ENCODE results near the gene RPH3AL. TPM values are rescaled to one million over a fixed set of nuclear protein-coding genes. Genes with fewer than 3 reads are reported as not detected.
"Not testable (repeated sequence)": the region's sequence is repeated elsewhere in the genome, so short reads cannot be mapped to it uniquely, and the experiment has no call there.

RPH3AL gene
- total and polyA plus RNA-seq, 12 donors = 3.6 to 11.1 (median 6.0) TPM

DNA sequence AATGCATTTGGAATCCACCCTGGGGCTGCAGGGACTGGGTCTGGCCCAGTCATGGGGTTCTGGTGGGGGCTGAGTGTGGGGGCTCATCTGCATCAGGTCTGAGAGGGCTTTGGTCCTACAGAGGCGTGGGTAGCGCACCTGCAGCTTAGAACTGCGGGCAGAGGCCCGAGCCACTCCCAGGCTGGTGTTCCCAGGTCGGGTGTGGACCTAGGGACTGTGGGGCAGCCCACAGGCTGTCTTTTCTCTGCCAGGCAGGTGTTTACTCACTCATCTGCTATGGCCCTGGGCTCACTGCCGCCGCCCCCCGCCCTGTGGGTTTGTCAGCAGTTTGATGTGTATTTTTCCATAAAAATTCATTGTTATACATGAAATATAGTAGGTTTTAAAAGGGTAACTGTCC is 144.2 kb downstream of the RPH3AL start:
- DNase-seq (no peak), ATAC-seq (no peak)
- H3K9me3 ChIP-seq = peaks cover 0 to 4% (median 0%) of the 10 kb centered on the region in 11 donors
- H3K27me3 ChIP-seq = peaks cover 0 to 6% (median 0%) of the 10 kb centered on the region in 7 donors
- no peak overlapping the region for H3K27ac ChIP-seq
- TF ChIP-seq CTCF (IDR thresholded peaks at IDR 0.05) = no peak
- intact Hi-C loops (cut with DNase I) = no loop called here
- peaks cover 0 to 7% (median 0%) of the 10 kb centered on the region in 9 donors for H3K4me1 ChIP-seq
- no peak overlapping the region for H3K4me3 ChIP-seq
- WGBS, 2 donors = 96% methylated on average over 8 of the region's 8 CpGs
- peaks cover 0 to 19% (median 0%) of the 10 kb centered on the region in 9 donors for H3K36me3 ChIP-seq

DNA sequence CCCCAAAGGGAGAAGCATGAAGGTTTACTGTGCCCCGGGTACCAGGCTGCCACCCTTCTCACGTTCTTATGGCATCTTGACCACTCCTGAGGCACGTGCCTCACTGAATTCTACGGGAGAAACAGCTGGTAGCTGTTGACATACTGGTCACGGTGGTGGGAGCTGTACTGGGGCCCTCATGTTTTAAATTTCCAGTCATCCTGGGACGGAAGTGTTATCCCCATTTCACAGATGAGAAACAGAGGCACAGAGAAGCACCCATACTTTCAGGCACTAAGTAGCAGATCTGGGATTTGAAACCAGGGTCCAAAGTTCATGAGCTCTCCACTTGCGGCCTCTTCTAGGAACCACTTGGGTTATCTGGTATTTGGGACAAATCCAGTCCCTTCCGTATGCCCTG is 144.8 kb downstream of the RPH3AL start:
- intact Hi-C loops (cut with DNase I) = no loop called here
- no peak for TF ChIP-seq CTCF (IDR thresholded peaks at IDR 0.05)
- no peak overlapping the region for H3K4me3 ChIP-seq
- peaks cover 0 to 4% (median 0%) of the 10 kb centered on the region in 11 donors for H3K9me3 ChIP-seq
- H3K27ac ChIP-seq = no peak overlapping the region
- peaks cover 0 to 6% (median 0%) of the 10 kb centered on the region in 7 donors for H3K27me3 ChIP-seq
- H3K4me1 ChIP-seq = peaks cover 0 to 7% (median 0%) of the 10 kb centered on the region in 9 donors
- H3K36me3 ChIP-seq = peaks cover 0 to 19% (median 0%) of the 10 kb centered on the region in 9 donors
- ATAC-seq = no peak
- WGBS, 2 donors = 92 to 93% methylated on average over 8 of the region's 8 CpGs
- no peak for DNase-seq

- ATAC-seq (peak in 1 of 8 donors; percentile 27), DNase-seq (no peak)
- H3K4me3 ChIP-seq = peak overlapping the region in 1 of 10 donors; percentile 36
- H3K27me3 ChIP-seq = peaks cover 0 to 6% (median 0%) of the 10 kb centered on the region in 7 donors
- peaks cover 0 to 14% (median 0%) of the 10 kb centered on the region in 9 donors for H3K36me3 ChIP-seq
- peaks cover 0 to 4% (median 0%) of the 10 kb centered on the region in 11 donors for H3K9me3 ChIP-seq
- peaks cover 0 to 7% (median 0%) of the 10 kb centered on the region in 9 donors for H3K4me1 ChIP-seq
- WGBS, 2 donors = 75 to 96% methylated on average over 37 of the region's 37 CpGs
- H3K27ac ChIP-seq = peak overlapping the region in 1 of 10 donors; percentile 52
- intact Hi-C loops (cut with DNase I) = no loop called here
- TF ChIP-seq CTCF (IDR thresholded peaks at IDR 0.05) = no peak
Measured at GRCh38 chr17:206941-207560, 145.6 kb downstream of the RPH3AL start.

DNA sequence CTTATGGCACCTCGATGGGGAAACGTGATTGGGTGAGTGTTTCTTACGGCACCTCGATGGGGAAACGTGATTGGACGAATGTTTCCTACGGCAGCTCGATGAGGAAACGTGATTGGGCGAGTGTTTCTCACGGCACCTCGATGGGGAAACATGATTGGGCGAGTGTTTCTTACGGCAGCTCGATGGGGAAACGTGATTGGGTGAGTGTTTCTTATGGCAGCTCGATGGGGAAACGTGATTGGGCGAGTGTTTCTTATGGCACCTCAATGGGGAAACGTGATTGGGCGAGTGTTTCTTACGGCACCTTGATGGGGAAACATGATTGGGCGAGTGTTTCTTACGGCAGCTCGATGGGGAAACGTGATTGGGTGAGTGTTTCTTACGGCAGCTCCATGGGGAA is 146.1 kb downstream of the RPH3AL start:
- intact Hi-C loops (cut with DNase I); ATAC-seq: not testable (repeated sequence)
- 94 to 98% methylated on average over 27 of the region's 27 CpGs for WGBS, 2 donors

GRCh38 chr17:205817-206216 is 146.8 kb downstream of the RPH3AL start:
- Histone ChIP-seq H3K27me3 (peaks cover 0 to 6% (median 0%) of the 10 kb centered on the region in 7 donors), H3K36me3 (peaks cover 0 to 4% (median 0%) of the 10 kb centered on the region in 9 donors), H3K9me3 (peaks cover 0 to 4% (median 0%) of the 10 kb centered on the region in 11 donors), H3K4me1 (peaks cover 0 to 8% (median 0%) of the 10 kb centered on the region in 9 donors), H3K27ac (no peak overlapping the region), H3K4me3 (no peak overlapping the region)
- no peak for DNase-seq
- TF ChIP-seq CTCF (IDR thresholded peaks at IDR 0.05) = no peak
- WGBS, 2 donors = 95% methylated on average over 6 of the region's 6 CpGs
- intact Hi-C loops (cut with DNase I) = no loop called here
- ATAC-seq = no peak

More for the DNA sequence above, 146.1 kb downstream of the RPH3AL start:
- H3K9me3 ChIP-seq, DNase-seq, H3K4me1 ChIP-seq, H3K27me3 ChIP-seq, H3K4me3 ChIP-seq, H3K27ac ChIP-seq, H3K36me3 ChIP-seq: not testable (repeated sequence)

Measured in heart right ventricle (tissue), 16 donors.